ENCODE results near the gene LMF1.

The LMF1 gene

GRCh38 chr16:937311-937710 is 33.5 kb downstream of the LMF1 start:
- TF ChIP-seq CTCF (IDR thresholded peaks at IDR 0.05; ENCODE audit: low read depth, low read length, missing control alignments), result no peak
- DNase-seq (ENCODE audit: extremely low read depth, low read depth), result no peak
- no peak overlapping the region for H3K4me3 ChIP-seq (replicated peaks; ENCODE audit: low read depth, low read length)

DNA sequence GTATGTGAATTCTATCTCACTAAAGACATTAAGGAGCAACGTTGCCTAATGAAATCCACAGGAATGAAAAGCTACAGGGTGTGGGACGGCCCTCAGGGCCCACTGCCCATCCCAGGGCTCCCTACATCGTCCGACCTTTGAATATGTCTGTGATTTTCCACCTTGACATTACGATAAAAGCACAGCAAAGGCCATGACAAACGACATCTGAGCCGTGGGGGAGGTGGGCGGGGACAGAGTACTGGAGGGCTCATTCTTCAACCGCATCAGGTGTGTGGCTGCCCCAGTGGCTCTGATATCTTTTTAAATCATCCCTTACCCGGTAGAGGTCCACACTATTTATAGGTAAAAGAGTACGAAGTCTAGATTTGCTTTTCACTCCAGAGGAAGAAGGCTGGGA is 35.1 kb downstream of the LMF1 start:
- TF ChIP-seq CTCF (IDR thresholded peaks at IDR 0.05; ENCODE audit: low read depth, low read length, missing control alignments), result no peak
- DNase-seq (ENCODE audit: extremely low read depth, low read depth), result no peak
- no peak overlapping the region for H3K4me3 ChIP-seq (replicated peaks; ENCODE audit: low read depth, low read length)

DNA sequence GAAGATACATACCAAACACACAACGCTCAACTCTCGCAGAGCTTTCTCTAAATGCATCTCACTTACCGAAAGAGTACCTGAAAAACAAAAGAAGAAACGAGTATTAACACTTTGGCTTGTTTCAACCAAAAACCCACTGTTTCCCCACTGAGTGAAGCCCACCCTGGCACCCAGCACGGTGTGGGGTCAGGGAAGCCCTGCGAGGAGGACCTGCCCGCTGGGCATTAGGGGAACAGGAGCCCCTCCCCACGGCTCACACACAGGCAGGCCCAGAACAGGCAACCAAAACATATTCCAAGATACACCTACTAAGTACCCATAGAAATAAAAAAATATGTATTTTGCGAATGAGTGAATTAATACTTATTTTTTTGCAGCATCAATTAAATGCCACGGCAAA is 36.6 kb downstream of the LMF1 start:
- no peak overlapping the region for H3K4me3 ChIP-seq (replicated peaks; ENCODE audit: low read depth, low read length)
- TF ChIP-seq CTCF (IDR thresholded peaks at IDR 0.05; ENCODE audit: low read depth, low read length, missing control alignments), result no peak
- no peak for DNase-seq (ENCODE audit: extremely low read depth, low read depth)

- H3K4me3 ChIP-seq (replicated peaks; ENCODE audit: low read depth, low read length), result no peak overlapping the region
- DNase-seq (ENCODE audit: extremely low read depth, low read depth), result no peak
- TF ChIP-seq CTCF (IDR thresholded peaks at IDR 0.05; ENCODE audit: low read depth, low read length, missing control alignments), result no peak
Observed at GRCh38 chr16:933581-933980, 37.2 kb downstream of the LMF1 start.

DNA sequence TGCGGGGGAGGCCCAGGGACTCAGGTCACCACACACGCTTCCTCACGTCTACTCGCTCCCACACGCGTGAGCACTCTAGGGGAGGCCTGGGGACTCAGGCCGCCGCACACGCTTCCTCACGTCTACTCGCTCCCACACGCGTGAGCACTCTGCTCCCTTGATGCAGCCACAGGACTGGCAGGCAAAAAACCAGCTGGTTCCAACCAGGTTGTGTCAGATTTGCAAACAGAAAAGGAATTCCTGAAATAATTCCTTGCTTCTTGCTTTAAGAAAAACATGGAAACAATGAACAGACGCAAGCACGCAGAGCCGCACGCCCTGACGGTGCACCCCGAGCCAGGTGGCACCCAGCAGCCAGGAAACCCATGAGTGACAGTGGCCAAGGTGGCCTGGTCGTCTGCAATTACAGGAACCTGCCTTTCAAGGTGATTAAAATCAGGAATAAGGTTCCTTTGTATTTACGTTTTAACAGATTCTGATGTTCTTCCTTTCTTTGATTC is 37.9 kb downstream of the LMF1 start:
- TF ChIP-seq CTCF (IDR thresholded peaks at IDR 0.05; ENCODE audit: low read depth, low read length, missing control alignments), result no peak

GRCh38 chr16:931626-932500 is 38.9 kb downstream of the LMF1 start:
- no peak for DNase-seq (ENCODE audit: extremely low read depth, low read depth)
- TF ChIP-seq CTCF (IDR thresholded peaks at IDR 0.05; ENCODE audit: low read depth, low read length, missing control alignments), result no peak
- H3K4me3 ChIP-seq (replicated peaks; ENCODE audit: low read depth, low read length), result no peak overlapping the region

More for the DNA sequence above, 37.9 kb downstream of the LMF1 start:
- no peak overlapping the region for H3K4me3 ChIP-seq (replicated peaks; ENCODE audit: low read depth, low read length)
- DNase-seq (ENCODE audit: extremely low read depth, low read depth), result no peak

Data from HFF-Myc (cell line).